VCaP (cell line): Measurements from ENCODE around the gene BNIP1.
A peak's percentile ranks its signal among the peaks of the same experiment; 100 is the strongest.

Source experiments
- H3K27ac ChIP-seq: fragments of 450-650 bp; 2 replicates; pipeline ENCODE4 v1.5.1; 2017
- TF ChIP-seq, protein P1 (sequence below): fragments of 450-650 bp; conservative IDR thresholded peaks from 2 replicates; pipeline ENCODE4 v1.5.1; 2017; ENCODE audit warnings: mild to moderate bottlenecking, moderate library complexity

Gene BNIP1, protein sequence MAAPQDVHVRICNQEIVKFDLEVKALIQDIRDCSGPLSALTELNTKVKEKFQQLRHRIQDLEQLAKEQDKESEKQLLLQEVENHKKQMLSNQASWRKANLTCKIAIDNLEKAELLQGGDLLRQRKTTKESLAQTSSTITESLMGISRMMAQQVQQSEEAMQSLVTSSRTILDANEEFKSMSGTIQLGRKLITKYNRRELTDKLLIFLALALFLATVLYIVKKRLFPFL

GRCh38 chr5:173144200-173145176, at the start of gene BNIP1:
BNIP1 (plus strand) TSS chr5:173144531; CDS start chr5:173144546, 15 bp downstream.
- peak within 1 kb of the TSS; percentile 80 for H3K27ac ChIP-seq
- TF ChIP-seq, protein P1, sequence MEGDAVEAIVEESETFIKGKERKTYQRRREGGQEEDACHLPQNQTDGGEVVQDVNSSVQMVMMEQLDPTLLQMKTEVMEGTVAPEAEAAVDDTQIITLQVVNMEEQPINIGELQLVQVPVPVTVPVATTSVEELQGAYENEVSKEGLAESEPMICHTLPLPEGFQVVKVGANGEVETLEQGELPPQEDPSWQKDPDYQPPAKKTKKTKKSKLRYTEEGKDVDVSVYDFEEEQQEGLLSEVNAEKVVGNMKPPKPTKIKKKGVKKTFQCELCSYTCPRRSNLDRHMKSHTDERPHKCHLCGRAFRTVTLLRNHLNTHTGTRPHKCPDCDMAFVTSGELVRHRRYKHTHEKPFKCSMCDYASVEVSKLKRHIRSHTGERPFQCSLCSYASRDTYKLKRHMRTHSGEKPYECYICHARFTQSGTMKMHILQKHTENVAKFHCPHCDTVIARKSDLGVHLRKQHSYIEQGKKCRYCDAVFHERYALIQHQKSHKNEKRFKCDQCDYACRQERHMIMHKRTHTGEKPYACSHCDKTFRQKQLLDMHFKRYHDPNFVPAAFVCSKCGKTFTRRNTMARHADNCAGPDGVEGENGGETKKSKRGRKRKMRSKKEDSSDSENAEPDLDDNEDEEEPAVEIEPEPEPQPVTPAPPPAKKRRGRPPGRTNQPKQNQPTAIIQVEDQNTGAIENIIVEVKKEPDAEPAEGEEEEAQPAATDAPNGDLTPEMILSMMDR = peak; percentile 88

DNA sequence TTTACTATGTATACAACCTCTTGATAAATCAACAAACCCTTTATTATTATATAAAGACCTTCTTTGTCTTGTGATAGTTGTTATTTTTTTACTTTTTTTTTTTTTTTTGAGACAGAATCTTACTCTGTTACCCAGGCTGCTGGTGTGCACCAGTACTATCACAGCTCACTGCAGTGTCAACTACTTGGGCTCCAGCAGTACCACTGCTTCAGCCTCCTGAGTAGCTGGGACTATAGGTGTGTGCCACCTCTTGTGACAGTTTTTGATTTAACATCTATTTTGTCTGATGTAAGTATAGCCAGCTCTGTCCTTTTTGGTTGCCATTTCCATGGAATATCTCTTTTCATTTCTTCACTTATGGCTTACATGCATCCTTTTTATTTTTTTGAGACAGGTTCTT, 45.5 kb upstream of the BNIP1 start:
- no peak overlapping the region for H3K27ac ChIP-seq
- TF ChIP-seq, protein P1 = no peak

- H3K27ac ChIP-seq = no peak overlapping the region
- TF ChIP-seq, protein P1 = no peak
Measured at GRCh38 chr5:173099461-173099860, 44.9 kb upstream of the BNIP1 start.

- H3K27ac ChIP-seq = no peak overlapping the region
- TF ChIP-seq, protein P1 = no peak
Measured at GRCh38 chr5:173101245-173101644, 43.1 kb upstream of the BNIP1 start.

GRCh38 chr5:173103411-173103810, 40.9 kb upstream of the BNIP1 start:
- TF ChIP-seq, protein P1 = no peak
- H3K27ac ChIP-seq = no peak overlapping the region

- no peak overlapping the region for H3K27ac ChIP-seq
- TF ChIP-seq, protein P1 = no peak
Measured at GRCh38 chr5:173108914-173109313, 35.4 kb upstream of the BNIP1 start.

- no peak overlapping the region for H3K27ac ChIP-seq
- TF ChIP-seq, protein P1 = no peak
Measured at GRCh38 chr5:173114536-173114935, 29.8 kb upstream of the BNIP1 start.
